CD14-positive monocyte (primary cell): ENCODE results near the gene IKZF1. TPM values are rescaled to one million over a fixed set of nuclear protein-coding genes. Genes with fewer than 3 reads are reported as not detected.

Experiments used
- DNase-seq, 3 donors: peaks; one replicate each; pipeline ENCODE4 v3.0.0-alpha.2; 2011 to 2022
- H2AFZ ChIP-seq: 2 replicates; pipeline ENCODE4 v1.6.0; 2012; ENCODE audit warnings: mild to moderate bottlenecking, low read depth, low read length, inconsistent platforms; ENCODE audit not compliant: insufficient read depth, poor library complexity, severe bottlenecking
- H3K27ac ChIP-seq, 2 donors: 1 replicate in 1 of 2; 2 replicates in 1 of 2; pipeline ENCODE4 v1.5.1; 2012 to 2013; ENCODE audit warnings: low read length in 2 of 2, control low read depth in 1 of 2, inconsistent platforms in 1 of 2, low read depth in 1 of 2, mild to moderate bottlenecking in 1 of 2
- H3K27me3 ChIP-seq, 2 donors: one replicate each; pipeline versions ENCODE4 v1.6.0 to v1.6.1; 2011 to 2013; ENCODE audit warnings: low read length in 2 of 2; ENCODE audit not compliant: control insufficient read depth in 2 of 2, insufficient read depth in 2 of 2
- H3K36me3 ChIP-seq, 2 donors: replicated peaks in 1 of 2; 1 replicate in 1 of 2; 2 replicates in 1 of 2; pipeline versions ENCODE4 v1.5.1 to v1.6.1; 2012 to 2013; ENCODE audit warnings: low read length in 2 of 2, control low read depth in 1 of 2, inconsistent platforms in 1 of 2, mild to moderate bottlenecking in 1 of 2; ENCODE audit not compliant: insufficient read depth in 2 of 2, control insufficient read depth in 1 of 2
- H3K4me1 ChIP-seq, 2 donors: 1 replicate in 1 of 2; 2 replicates in 1 of 2; pipeline versions ENCODE4 v1.5.1 to v1.6.1; 2012 to 2013; ENCODE audit warnings: low read length in 2 of 2, control low read depth in 1 of 2, inconsistent platforms in 1 of 2, mild to moderate bottlenecking in 1 of 2, moderate library complexity in 1 of 2; ENCODE audit not compliant: insufficient read depth in 2 of 2, control insufficient read depth in 1 of 2
- H3K4me2 ChIP-seq: replicated peaks from 2 replicates; pipeline ENCODE3; 2012; ENCODE audit warnings: low read length, moderate library complexity, mild to moderate bottlenecking; ENCODE audit not compliant: poor library complexity, severe bottlenecking; ENCODE audit errors: extremely low read depth
- H3K4me3 ChIP-seq, 3 experiments: fragments of 200-600 bp in 1 of 3; sonication (generic) in 1 of 3; replicated peaks in 1 of 3; 1 replicate in 2 of 3; 2 replicates in 1 of 3; pipeline ENCODE4 v1.5.1; 2011 to 2013; ENCODE audit warnings: low read length in 3 of 3, mild to moderate bottlenecking in 3 of 3, control low read depth in 2 of 3, low read depth in 2 of 3, inconsistent platforms in 1 of 3, moderate library complexity in 1 of 3
- H3K79me2 ChIP-seq: 2 replicates; pipeline ENCODE4 v1.6.0; 2012; ENCODE audit warnings: mild to moderate bottlenecking, control low read depth, inconsistent platforms, low read length, moderate library complexity; ENCODE audit not compliant: insufficient read depth
- H3K9ac ChIP-seq: 2 replicates; pipeline ENCODE4 v1.6.0; 2017; ENCODE audit warnings: low read length, mild to moderate bottlenecking; ENCODE audit not compliant: insufficient read depth, poor library complexity, severe bottlenecking
- H3K9me3 ChIP-seq, 2 donors: replicated peaks in 1 of 2; 1 replicate in 1 of 2; 2 replicates in 1 of 2; pipeline versions ENCODE4 v1.5.1 to v1.6.1; 2012 to 2013; ENCODE audit warnings: low read length in 2 of 2, control low read depth in 1 of 2; ENCODE audit not compliant: control insufficient read depth in 1 of 2, insufficient read depth in 1 of 2
- H4K20me1 ChIP-seq: 2 replicates; pipeline ENCODE4 v1.6.0; 2012; ENCODE audit warnings: mild to moderate bottlenecking, low read length, control low read depth, moderate library complexity; ENCODE audit not compliant: insufficient read depth
- H3K27ac Mint-ChIP-seq, 7 donors: one replicate each; pipeline ENCODE4 v1.8.0; 2020; ENCODE audit warnings: mild to moderate bottlenecking in 7 of 7, mixed read lengths in 7 of 7, moderate library complexity in 6 of 7, inconsistent platforms in 2 of 7
- H3K27me3 Mint-ChIP-seq, 3 donors: one replicate each; pipeline ENCODE4 v1.8.0; 2021 to 2022; ENCODE audit warnings: low read depth in 3 of 3, mild to moderate bottlenecking in 3 of 3, mixed read lengths in 3 of 3, moderate library complexity in 3 of 3, inconsistent platforms in 1 of 3
- H3K36me3 Mint-ChIP-seq, 2 donors: one replicate each; pipeline ENCODE4 v1.8.0; 2020; ENCODE audit warnings: mixed read lengths in 2 of 2, inconsistent platforms in 1 of 2, mild to moderate bottlenecking in 1 of 2
- H3K4me1 Mint-ChIP-seq: one replicate; pipeline ENCODE4 v1.8.0; 2020; ENCODE audit warnings: mild to moderate bottlenecking, mixed read lengths
- H3K4me3 Mint-ChIP-seq, 2 donors: one replicate each; pipeline ENCODE4 v1.8.0; 2020; ENCODE audit warnings: mild to moderate bottlenecking in 2 of 2, mixed read lengths in 2 of 2, moderate library complexity in 1 of 2
- H3K9me3 Mint-ChIP-seq, 7 donors: one replicate each; pipeline ENCODE4 v1.8.0; 2020 to 2022; ENCODE audit warnings: mixed read lengths in 7 of 7, mild to moderate bottlenecking in 6 of 7, moderate library complexity in 6 of 7, inconsistent platforms in 2 of 7
- CTCF ChIP-seq: fragments of 200-600 bp; IDR thresholded peaks from one replicate; pipeline ENCODE4 v1.8.0; 2022; ENCODE audit warnings: antibody characterized with exemption, mild to moderate bottlenecking
- WGBS: methylation state at CpG from one replicate; pipeline ENCODE4 v1.1.5; 2013; ENCODE audit warnings: missing lambda C conversion rate; ENCODE audit not compliant: insufficient coverage; 5-methylcytosine and 5-hydroxymethylcytosine counted together
- intact Hi-C, 2 donors: fragments of 100-400 bp; cut with micrococcal nuclease; formaldehyde crosslinking; loops; one replicate each; pipeline versions ENCODE4 v1.15.0 to v1.15.1; 2023
- polyA plus RNA-seq, 3 donors: library from polyadenylated mRNA; depleted of rRNA in 1 of 3; unstranded in 2 of 3; stranded (reverse) in 1 of 3; fragments of 300-500 nt in 2 of 3; fragments of >200 nt in 1 of 3; fragmentation: Illumina TruSeq in 2 of 3; gene quantifications; 1 replicate in 2 of 3; 2 replicates in 1 of 3; pipeline ENCODE4 v1.2.3, GENCODE V29; 2012 to 2021

Gene IKZF1
- polyA plus RNA-seq, 3 donors, result 38.4 to 130 (median 80.2) TPM

GRCh38 chr7:50334341-50334994 is 30.0 kb downstream of the IKZF1 start:
- H3K36me3 ChIP-seq, result peaks cover 35 to 76% of the 10 kb centered on the region in 2 donors
- H3K79me2 ChIP-seq, result peaks cover 100% of the 10 kb centered on the region
- H3K27ac Mint-ChIP-seq, result no peak overlapping the region
- no peaks in the 10 kb centered on the region for H3K27me3 ChIP-seq
- no peak overlapping the region for H3K4me3 Mint-ChIP-seq
- 100% methylated on average over 1 of the region's 1 CpG for WGBS
- no peak overlapping the region for H3K4me2 ChIP-seq
- peak overlapping the region in 1 of 2 donors; percentile 80 for H3K27ac ChIP-seq
- no peak overlapping the region for H3K4me3 ChIP-seq
- H3K9me3 ChIP-seq, result no peaks in the 10 kb centered on the region
- H3K9me3 Mint-ChIP-seq, result peaks cover 0 to 2% (median 0%) of the 10 kb centered on the region in 7 donors
- no peak overlapping the region for H2AFZ ChIP-seq
- H3K4me1 Mint-ChIP-seq, result peaks cover 34% of the 10 kb centered on the region
- peaks cover 80 to 100% of the 10 kb centered on the region in 2 donors for H3K4me1 ChIP-seq
- H4K20me1 ChIP-seq, result peaks cover 100% of the 10 kb centered on the region
- no peak overlapping the region for H3K9ac ChIP-seq
- DNase-seq, result no peak
- TF ChIP-seq CTCF, result no peak
- no peaks in the 10 kb centered on the region for H3K27me3 Mint-ChIP-seq
- H3K36me3 Mint-ChIP-seq, result peaks cover 47 to 52% of the 10 kb centered on the region in 2 donors
- intact Hi-C loops, result no loop called here

DNA sequence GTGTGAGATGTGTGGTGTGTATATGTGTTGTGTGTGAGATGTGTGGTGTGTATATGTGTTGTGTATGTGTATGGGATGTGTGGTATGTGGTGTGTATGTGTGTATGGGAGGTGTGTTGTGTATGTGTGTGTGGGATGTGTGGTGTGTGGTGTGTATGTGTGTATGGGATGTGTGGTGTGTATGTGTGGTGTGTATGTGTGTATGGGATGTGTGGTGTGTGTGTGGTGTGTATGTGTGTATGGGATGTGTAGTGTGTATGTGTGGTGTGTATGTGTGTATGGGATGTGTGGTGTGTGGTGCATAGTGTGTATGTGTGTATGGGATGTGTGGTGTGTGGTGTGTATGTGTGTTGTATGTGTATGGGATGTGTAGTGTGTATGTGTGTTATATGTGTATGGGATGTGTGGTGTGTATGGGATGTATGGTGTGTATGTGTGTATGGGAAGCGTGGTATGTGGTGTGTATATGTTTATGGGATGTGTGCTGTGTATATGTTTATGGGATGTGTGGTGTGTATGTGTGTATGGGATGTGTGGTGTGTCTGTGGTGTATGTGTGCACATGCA is 30.8 kb downstream of the IKZF1 start:
- intact Hi-C loops, result no loop called here
- Histone ChIP-seq H3K4me1 (peaks cover 80 to 100% of the 10 kb centered on the region in 2 donors), H3K36me3 (peaks cover 29 to 68% of the 10 kb centered on the region in 2 donors), H3K9ac (peak overlapping the region; percentile 9), H4K20me1 (peaks cover 100% of the 10 kb centered on the region), H3K9me3 (no peaks in the 10 kb centered on the region), H3K27ac (peak overlapping the region; percentile 55 to 80), H3K27me3 (no peaks in the 10 kb centered on the region), H2AFZ (no peak overlapping the region), H3K4me3 (no peak overlapping the region), H3K4me2 (peak overlapping the region; percentile 10), H3K79me2 (peaks cover 100% of the 10 kb centered on the region)
- Mint-ChIP-seq H3K27me3 (no peaks in the 10 kb centered on the region), H3K4me1 (peaks cover 42% of the 10 kb centered on the region), H3K36me3 (peaks cover 39 to 50% of the 10 kb centered on the region in 2 donors), H3K27ac (no peak overlapping the region), H3K9me3 (peaks cover 0 to 2% (median 0%) of the 10 kb centered on the region in 7 donors), H3K4me3 (no peak overlapping the region)
- 100% methylated on average over 1 of the region's 1 CpG for WGBS
- no peak for DNase-seq
- TF ChIP-seq CTCF, result no peak
